SU-DHL-6 (cell line): ENCODE data around the gene TNFAIP8.

Experiments used
- CTCF ChIP-seq: fragments of 200-600 bp; sonication (generic); IDR thresholded peaks from one replicate; pipeline ENCODE4 v1.5.1; 2017; ENCODE audit warnings: antibody characterized with exemption, mild to moderate bottlenecking, low read length, moderate library complexity; ENCODE audit not compliant: insufficient read depth, poor library complexity, severe bottlenecking
- EZH2phosphoT487 ChIP-seq: fragments of 200-600 bp; sonication (generic), shearing (Covaris generic); conservative IDR thresholded peaks from 2 replicates; pipeline ENCODE4 v1.6.1; 2018; ENCODE audit warnings: mild to moderate bottlenecking, antibody characterized with exemption, low read length, moderate library complexity, mixed read lengths

- TF ChIP-seq CTCF (no peak), EZH2phosphoT487 (no peak)
Measured at GRCh38 chr5:119357808-119358529, 2.1 kb downstream of the TNFAIP8 start.
